OCI-LY3 (cell line): Measurements from ENCODE around the gene TMEM132D.

Source experiments
- EZH2phosphoT487 ChIP-seq: fragments of 200-600 bp; shearing (Covaris generic); IDR thresholded peaks from 2 replicates; pipeline ENCODE4 v1.6.1; 2018; ENCODE audit warnings: antibody characterized with exemption, mixed run types, low read depth
- TF ChIP-seq, protein P1 (sequence below): fragments of 200-600, 300-600 bp; sonication (generic); IDR thresholded peaks from 2 replicates; pipeline ENCODE4 v1.5.1; 2014; ENCODE audit warnings: antibody characterized with exemption, low read length, low read depth

DNA sequence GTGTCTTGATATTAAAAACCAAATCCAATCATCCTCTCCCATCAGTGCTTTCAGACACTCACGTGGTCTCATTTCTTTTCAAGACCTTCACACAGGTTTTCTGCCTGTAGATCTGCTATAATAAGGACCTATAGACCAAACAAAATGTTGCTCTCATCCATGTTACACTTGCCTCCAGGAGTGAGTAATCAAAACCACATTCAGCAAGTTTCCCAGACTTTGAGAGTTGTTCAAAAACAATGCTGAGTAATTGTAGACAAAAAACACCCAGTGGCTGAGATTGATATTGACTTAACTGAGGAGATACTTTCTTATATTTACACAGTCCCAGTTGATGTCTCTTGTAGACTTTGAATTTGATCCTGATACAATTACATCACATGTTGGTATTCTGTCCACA lies 383.1 kb downstream of the TMEM132D start:
- TF ChIP-seq EZH2phosphoT487: no peak
- TF ChIP-seq, protein P1, sequence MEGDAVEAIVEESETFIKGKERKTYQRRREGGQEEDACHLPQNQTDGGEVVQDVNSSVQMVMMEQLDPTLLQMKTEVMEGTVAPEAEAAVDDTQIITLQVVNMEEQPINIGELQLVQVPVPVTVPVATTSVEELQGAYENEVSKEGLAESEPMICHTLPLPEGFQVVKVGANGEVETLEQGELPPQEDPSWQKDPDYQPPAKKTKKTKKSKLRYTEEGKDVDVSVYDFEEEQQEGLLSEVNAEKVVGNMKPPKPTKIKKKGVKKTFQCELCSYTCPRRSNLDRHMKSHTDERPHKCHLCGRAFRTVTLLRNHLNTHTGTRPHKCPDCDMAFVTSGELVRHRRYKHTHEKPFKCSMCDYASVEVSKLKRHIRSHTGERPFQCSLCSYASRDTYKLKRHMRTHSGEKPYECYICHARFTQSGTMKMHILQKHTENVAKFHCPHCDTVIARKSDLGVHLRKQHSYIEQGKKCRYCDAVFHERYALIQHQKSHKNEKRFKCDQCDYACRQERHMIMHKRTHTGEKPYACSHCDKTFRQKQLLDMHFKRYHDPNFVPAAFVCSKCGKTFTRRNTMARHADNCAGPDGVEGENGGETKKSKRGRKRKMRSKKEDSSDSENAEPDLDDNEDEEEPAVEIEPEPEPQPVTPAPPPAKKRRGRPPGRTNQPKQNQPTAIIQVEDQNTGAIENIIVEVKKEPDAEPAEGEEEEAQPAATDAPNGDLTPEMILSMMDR: no peak
